GM12874 (cell line): Measurements from ENCODE around the gene EIF3M.

Source experiments
- TF ChIP-seq, protein P1 (sequence below): IDR thresholded peaks from 2 replicates; pipeline ENCODE4 v1.5.1; 2011; ENCODE audit warnings: low read depth, mild to moderate bottlenecking, control low read depth, low read length, moderate library complexity; ENCODE audit not compliant: insufficient read depth

Gene EIF3M

DNA sequence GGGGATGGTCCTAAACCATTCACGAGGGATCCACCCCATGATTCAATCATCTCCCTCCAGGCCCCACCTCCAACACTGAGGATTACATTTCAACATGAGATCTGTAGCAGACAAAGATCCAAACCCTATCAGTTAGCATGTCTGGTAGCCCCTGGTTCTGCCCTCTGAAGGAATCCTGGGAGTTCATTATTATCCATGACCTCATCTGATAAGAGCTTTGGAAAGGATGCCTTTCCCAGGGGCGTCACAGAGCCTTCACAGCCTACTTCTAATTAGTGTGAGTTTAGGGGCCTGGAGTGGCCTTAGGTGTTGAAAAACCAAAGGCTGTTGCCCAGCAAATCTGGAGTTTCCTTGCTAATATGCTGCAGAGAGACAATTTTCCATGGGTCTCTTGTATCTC lies 8.6 kb upstream of the EIF3M start:
- TF ChIP-seq, protein P1, sequence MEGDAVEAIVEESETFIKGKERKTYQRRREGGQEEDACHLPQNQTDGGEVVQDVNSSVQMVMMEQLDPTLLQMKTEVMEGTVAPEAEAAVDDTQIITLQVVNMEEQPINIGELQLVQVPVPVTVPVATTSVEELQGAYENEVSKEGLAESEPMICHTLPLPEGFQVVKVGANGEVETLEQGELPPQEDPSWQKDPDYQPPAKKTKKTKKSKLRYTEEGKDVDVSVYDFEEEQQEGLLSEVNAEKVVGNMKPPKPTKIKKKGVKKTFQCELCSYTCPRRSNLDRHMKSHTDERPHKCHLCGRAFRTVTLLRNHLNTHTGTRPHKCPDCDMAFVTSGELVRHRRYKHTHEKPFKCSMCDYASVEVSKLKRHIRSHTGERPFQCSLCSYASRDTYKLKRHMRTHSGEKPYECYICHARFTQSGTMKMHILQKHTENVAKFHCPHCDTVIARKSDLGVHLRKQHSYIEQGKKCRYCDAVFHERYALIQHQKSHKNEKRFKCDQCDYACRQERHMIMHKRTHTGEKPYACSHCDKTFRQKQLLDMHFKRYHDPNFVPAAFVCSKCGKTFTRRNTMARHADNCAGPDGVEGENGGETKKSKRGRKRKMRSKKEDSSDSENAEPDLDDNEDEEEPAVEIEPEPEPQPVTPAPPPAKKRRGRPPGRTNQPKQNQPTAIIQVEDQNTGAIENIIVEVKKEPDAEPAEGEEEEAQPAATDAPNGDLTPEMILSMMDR, result no peak

DNA sequence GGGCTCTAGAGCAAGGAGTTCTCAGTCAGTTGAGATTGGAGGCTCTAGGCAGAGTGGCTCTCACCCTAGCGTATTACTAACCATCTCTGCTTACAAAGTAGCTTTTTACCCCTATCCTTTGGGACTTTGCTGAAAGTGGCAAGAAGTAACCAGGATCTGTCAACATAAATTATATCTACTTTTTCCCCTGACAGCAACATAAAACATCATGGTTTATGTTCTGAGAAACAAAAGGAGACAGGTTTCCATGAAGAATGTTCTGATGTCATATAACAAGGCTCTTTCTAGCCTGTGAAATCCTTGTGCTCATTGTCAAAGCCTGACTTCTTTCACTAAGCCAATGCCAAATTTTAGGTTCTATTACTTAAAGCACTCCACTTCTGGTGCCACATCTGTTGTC lies 7.2 kb upstream of the EIF3M start:
- TF ChIP-seq, protein P1, result no peak

DNA sequence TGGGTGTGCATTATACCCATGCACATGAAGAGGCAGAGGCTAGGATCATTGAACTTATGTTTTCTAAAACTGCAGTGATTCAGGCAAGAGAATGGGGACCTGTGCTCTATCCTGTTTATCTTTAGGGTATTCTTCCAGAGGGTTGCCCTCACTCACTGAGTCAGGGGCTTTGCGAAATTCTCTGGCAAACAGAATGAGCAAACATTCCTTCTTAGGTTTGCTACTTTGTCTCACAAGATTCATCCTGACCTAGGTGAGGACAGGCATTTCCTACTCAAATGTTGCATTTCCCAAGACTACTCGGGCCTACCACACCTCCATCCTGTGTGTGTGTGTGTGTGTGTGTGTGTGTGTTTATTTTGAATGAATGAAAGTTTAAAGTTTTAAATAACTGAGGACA lies 2.7 kb upstream of the EIF3M start:
- TF ChIP-seq, protein P1, result no peak

DNA sequence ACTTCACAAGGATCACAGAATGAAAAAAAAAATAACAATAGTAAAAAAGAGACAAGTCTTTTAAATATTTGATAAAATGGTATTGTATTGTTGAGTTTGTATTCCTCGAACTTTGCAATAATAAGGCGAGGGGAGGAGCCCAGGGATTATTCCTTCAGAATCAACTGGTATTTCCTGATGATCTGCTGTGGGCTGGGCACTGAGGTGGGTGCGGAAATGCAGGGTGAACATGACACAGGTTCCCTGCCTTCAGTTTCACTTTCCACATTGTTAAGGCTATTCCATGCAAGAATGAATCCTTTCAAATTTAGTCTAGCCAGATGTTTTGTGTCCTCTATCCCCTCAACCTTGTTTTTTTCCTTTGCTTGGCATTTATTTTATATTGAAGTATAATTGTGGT lies 2.1 kb upstream of the EIF3M start:
- TF ChIP-seq, protein P1, result no peak

DNA sequence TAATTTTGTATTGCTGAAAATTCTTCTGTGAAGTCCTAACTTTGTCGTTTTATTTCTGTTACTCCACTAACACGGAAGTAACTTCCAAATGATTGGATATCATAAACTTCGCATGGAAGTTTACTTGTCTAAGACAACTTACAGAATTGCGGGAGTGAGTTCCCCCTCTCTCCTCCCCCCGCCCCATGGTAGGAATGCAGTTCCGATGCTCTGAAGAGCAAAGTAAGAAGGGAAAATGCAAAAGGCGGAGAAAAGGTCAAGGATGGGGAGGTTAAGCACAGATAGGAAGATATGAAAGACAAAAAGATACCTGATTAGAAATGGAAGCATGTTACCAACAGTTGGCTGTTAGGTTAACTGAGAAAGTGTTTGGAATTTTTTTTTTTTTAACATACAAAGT lies 1.3 kb downstream of the EIF3M start:
- TF ChIP-seq, protein P1, result no peak

DNA sequence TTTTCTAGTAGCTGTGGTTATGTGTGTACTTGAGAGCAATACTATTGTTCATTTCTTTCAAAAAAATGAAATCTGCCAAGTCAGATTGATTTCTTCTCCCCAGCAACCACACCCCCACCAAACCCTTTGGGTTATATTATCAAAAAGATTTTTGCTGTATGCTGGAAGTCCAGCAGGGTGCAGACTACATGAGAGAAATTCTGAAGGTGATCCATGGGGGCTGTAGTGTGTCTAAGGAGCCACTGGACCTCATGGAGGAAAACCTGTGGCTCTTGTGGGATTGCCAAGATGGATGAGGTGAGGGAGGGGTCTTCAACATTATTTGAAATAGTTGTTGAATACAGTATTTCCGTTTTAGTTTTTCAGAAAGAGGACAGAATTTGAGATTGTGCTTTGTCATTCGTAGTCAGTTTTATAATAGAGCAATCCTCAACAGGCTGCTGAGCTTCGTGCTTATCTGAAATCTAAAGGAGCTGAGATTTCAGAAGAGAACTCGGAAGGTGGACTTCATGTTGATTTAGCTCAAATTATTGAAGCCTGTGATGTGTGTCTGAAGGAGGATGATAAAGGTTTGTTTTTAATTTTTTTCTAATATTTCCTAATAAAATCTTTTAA lies 3.1 kb downstream of the EIF3M start:
- TF ChIP-seq, protein P1, result peak; percentile 17; the same call in 1 of the 2 replicates

DNA sequence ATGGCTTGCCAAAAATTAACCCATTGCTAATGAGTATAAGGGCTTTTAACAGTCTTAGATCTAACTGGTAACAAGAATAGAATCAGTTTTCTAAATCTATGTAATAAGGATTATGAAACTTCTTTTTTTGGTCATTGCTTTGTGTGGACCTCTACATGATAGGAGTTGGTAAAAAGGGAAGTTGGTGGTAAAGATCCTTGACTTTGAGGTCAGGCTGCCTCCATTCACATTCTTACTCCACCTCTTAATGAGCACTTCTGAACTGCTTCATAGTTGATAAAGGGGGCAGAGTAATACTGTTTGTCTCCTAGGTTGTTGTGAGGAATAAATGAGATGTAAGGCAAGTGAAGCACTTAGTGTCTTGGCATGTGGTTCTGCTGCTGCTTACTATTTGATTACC lies 10.6 kb downstream of the EIF3M start:
- TF ChIP-seq, protein P1, result no peak
